Measurements from ENCODE around the gene COX4I2. TPM values are rescaled to one million over a fixed set of nuclear protein-coding genes. Genes with fewer than 3 reads are reported as not detected.

Gene COX4I2
- total and polyA plus RNA-seq, 2 donors (not counting 1 experiment from before 2014, with no cell fraction given) = not detected

GRCh38 chr20:31662372-31662854 is 24.7 kb downstream of the COX4I2 start:
- Histone ChIP-seq H3K4me2 (replicated peaks; ENCODE audit: low read depth, low read length, poor library complexity, severe bottlenecking) (peak overlapping the region; percentile 91), H3K4me3 (ENCODE audit: control extremely low read depth in 1 of 5, extremely low read depth in 1 of 5, insufficient read depth in 1 of 5, low read depth in 2 of 5, low read length in 4 of 5) (no peak overlapping the region)
- peaks cover 33% of the 10 kb centered on the region for H3K4me1 Mint-ChIP-seq

DNA sequence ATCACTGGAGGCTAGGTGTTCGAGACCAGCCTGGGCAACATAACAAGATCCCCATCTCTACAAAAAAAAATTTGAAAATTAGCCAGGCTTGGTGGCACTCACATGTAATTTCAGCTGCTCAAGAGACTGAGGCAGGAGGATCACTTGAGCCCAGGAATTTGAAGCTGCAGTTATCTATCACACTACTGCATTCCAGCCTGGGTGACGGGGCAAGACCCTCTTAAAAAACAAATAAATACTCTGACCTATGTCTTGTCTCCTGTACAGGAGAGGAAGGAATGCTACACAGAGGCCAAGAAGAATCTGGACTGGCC is 25.8 kb downstream of the COX4I2 start:
- no peaks in the 10 kb centered on the region for H3K79me2 ChIP-seq (ENCODE audit: control insufficient read depth, insufficient read depth, low read length)
- ATAC-seq (ENCODE audit: low read depth) (no peak), DNase-seq (no peak)
- H2AFZ ChIP-seq (ENCODE audit: insufficient read depth, low read depth, low read length, poor library complexity, severe bottlenecking) = no peak overlapping the region
- H3K4me1 ChIP-seq (ENCODE audit: control insufficient read depth in 2 of 2, insufficient read depth in 2 of 2, low read length in 2 of 2) = peaks cover 14 to 29% of the 10 kb centered on the region in 2 donors
- H3K27ac ChIP-seq (ENCODE audit: low read length in 2 of 2) = no peak overlapping the region
- no peaks in the 10 kb centered on the region for H4K20me1 ChIP-seq (ENCODE audit: control insufficient read depth, insufficient read depth, low read length, poor library complexity, severe bottlenecking)
- H3K27me3 ChIP-seq (replicated peaks in 1 of 4; ENCODE audit: control extremely low read depth in 1 of 4, control insufficient read depth in 3 of 4, insufficient read depth in 4 of 4, low read length in 3 of 4) = no peaks in the 10 kb centered on the region
- Mint-ChIP-seq H3K27me3 (no peaks in the 10 kb centered on the region), H3K4me1 (peaks cover 41% of the 10 kb centered on the region), H3K4me3 (no peak overlapping the region), H3K9me3 (ENCODE audit: insufficient read depth) (no peaks in the 10 kb centered on the region), H3K27ac (no peak overlapping the region)
- intact Hi-C loops (cut with micrococcal nuclease) = no loop called here
- no peak overlapping the region for H3K4me3 ChIP-seq (ENCODE audit: control extremely low read depth in 1 of 5, extremely low read depth in 1 of 5, insufficient read depth in 1 of 5, low read depth in 2 of 5, low read length in 4 of 5)
- ChIA-PET POLR2A (interaction anchor here (0.8 kb wide), 1 partner anchor 90 kb away, joined by 3 read pairs; no protein-coding TSS in a partner anchor), CTCF (interaction anchor here (1.2 to 9.4 kb wide), 4 partner anchors 20 to 103 kb away, joined by 3 to 455 read pairs (median 25); partner anchors contain the start of gene BCL2L1)
- no peak overlapping the region for H3K9ac ChIP-seq (ENCODE audit: low read length)
- H3K9me3 ChIP-seq (ENCODE audit: control extremely low read depth in 1 of 3, control insufficient read depth in 2 of 3, insufficient read depth in 1 of 3, low read length in 2 of 3) = no peaks in the 10 kb centered on the region
- peaks cover 0 to 4% of the 10 kb centered on the region in 2 experiments for H3K36me3 ChIP-seq (replicated peaks in 1 of 2; ENCODE audit: control extremely low read depth in 1 of 2, control insufficient read depth in 1 of 2, extremely low read depth in 1 of 2, insufficient read depth in 2 of 2, low read length in 1 of 2)
- TF ChIP-seq, protein P1, sequence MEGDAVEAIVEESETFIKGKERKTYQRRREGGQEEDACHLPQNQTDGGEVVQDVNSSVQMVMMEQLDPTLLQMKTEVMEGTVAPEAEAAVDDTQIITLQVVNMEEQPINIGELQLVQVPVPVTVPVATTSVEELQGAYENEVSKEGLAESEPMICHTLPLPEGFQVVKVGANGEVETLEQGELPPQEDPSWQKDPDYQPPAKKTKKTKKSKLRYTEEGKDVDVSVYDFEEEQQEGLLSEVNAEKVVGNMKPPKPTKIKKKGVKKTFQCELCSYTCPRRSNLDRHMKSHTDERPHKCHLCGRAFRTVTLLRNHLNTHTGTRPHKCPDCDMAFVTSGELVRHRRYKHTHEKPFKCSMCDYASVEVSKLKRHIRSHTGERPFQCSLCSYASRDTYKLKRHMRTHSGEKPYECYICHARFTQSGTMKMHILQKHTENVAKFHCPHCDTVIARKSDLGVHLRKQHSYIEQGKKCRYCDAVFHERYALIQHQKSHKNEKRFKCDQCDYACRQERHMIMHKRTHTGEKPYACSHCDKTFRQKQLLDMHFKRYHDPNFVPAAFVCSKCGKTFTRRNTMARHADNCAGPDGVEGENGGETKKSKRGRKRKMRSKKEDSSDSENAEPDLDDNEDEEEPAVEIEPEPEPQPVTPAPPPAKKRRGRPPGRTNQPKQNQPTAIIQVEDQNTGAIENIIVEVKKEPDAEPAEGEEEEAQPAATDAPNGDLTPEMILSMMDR (IDR thresholded peaks at IDR 0.05) = no peak
- no peak for TF ChIP-seq EZH2 (IDR thresholded peaks at IDR 0.05; ENCODE audit: borderline replicate concordance, insufficient read depth, low read depth, low read length, poor library complexity, severe bottlenecking)
- H3K4me2 ChIP-seq (replicated peaks; ENCODE audit: low read depth, low read length, poor library complexity, severe bottlenecking) = no peak overlapping the region
- WGBS (ENCODE audit: insufficient coverage) = no CpG with 5 or more reads among the region's 2 CpGs

More at GRCh38 chr20:31662372-31662854, 24.7 kb downstream of the COX4I2 start:
- Histone ChIP-seq H3K36me3 (replicated peaks in 1 of 2; ENCODE audit: control extremely low read depth in 1 of 2, control insufficient read depth in 1 of 2, extremely low read depth in 1 of 2, insufficient read depth in 2 of 2, low read length in 1 of 2) (peaks cover 0 to 4% of the 10 kb centered on the region in 2 experiments), H3K27me3 (replicated peaks in 1 of 4; ENCODE audit: control extremely low read depth in 1 of 4, control insufficient read depth in 3 of 4, insufficient read depth in 4 of 4, low read length in 3 of 4) (no peaks in the 10 kb centered on the region), H2AFZ (ENCODE audit: insufficient read depth, low read depth, low read length, poor library complexity, severe bottlenecking) (peak overlapping the region; percentile 93), H3K9ac (ENCODE audit: low read length) (no peak overlapping the region), H3K27ac (ENCODE audit: low read length in 2 of 2) (no peak overlapping the region), H3K9me3 (ENCODE audit: control extremely low read depth in 1 of 3, control insufficient read depth in 2 of 3, insufficient read depth in 1 of 3, low read length in 2 of 3) (no peaks in the 10 kb centered on the region), H3K4me1 (ENCODE audit: control insufficient read depth in 2 of 2, insufficient read depth in 2 of 2, low read length in 2 of 2) (peaks cover 8 to 21% of the 10 kb centered on the region in 2 donors), H4K20me1 (ENCODE audit: control insufficient read depth, insufficient read depth, low read length, poor library complexity, severe bottlenecking) (no peaks in the 10 kb centered on the region), H3K79me2 (ENCODE audit: control insufficient read depth, insufficient read depth, low read length) (no peaks in the 10 kb centered on the region)
- Mint-ChIP-seq H3K27me3 (no peaks in the 10 kb centered on the region), H3K27ac (no peak overlapping the region), H3K9me3 (ENCODE audit: insufficient read depth) (no peaks in the 10 kb centered on the region), H3K4me3 (peak overlapping the region; percentile 69)
- CTCF ChIA-PET = interaction anchor here (1.0 to 9.4 kb wide), 20 partner anchors 9 to 290 kb away, joined by 3 to 455 read pairs (median 10); partner anchors contain the start of genes BCL2L1, PDRG1 and TPX2
- DNase-seq (no peak), ATAC-seq (ENCODE audit: low read depth) (no peak)
- WGBS (ENCODE audit: insufficient coverage) = 76% methylated on average over 5 of the region's 6 CpGs
- POLR2A ChIA-PET = interaction anchor here (0.6 to 3.0 kb wide), 3 partner anchors 22 to 61 kb away, joined by 3 to 43 read pairs (median 3); partner anchors contain the start of gene BCL2L1
- intact Hi-C loops (cut with micrococcal nuclease) = no loop called here
- TF ChIP-seq, protein P1 (IDR thresholded peaks at IDR 0.05) = no peak
- TF ChIP-seq EZH2 (IDR thresholded peaks at IDR 0.05; ENCODE audit: borderline replicate concordance, insufficient read depth, low read depth, low read length, poor library complexity, severe bottlenecking) = no peak
